ENCODE data around the gene CAPN12. TPM values are rescaled to one million over a fixed set of nuclear protein-coding genes. Genes with fewer than 3 reads are reported as not detected.
A peak's percentile ranks its signal among the peaks of the same experiment; 100 is the strongest.

The CAPN12 gene
- polyA plus RNA-seq, 1 of the 3 experiments (the other 2 are of a cell fraction): 3.0 TPM

GRCh38 chr19:38692458-38693379, 51.6 kb downstream of the CAPN12 start:
- Histone ChIP-seq H3K9me2 (no peaks in the 10 kb centered on the region), H3K79me2 (ENCODE audit: insufficient read depth) (peaks cover 97% of the 10 kb centered on the region), H2AFZ (ENCODE audit: low read depth) (no peak overlapping the region), H3F3A (replicated peaks; ENCODE audit: insufficient read depth) (peaks cover 42% of the 10 kb centered on the region), H3K4me1 (ENCODE audit: control insufficient read depth in 1 of 2, insufficient read depth in 2 of 2, low read depth in 1 of 2, low read length in 1 of 2) (peaks cover 44 to 61% of the 10 kb centered on the region in 2 experiments; a peak in 3 of 4 replicates), H3K4me3 (ENCODE audit: low read depth in 2 of 2, low read length in 1 of 2) (peak overlapping the region in 1 of 2 experiments; percentile 38; a peak in 2 of 4 replicates), H3K4me2 (peak overlapping the region; percentile 78), H3K9me3 (no peaks in the 10 kb centered on the region), H3K36me3 (replicated peaks in 1 of 2; ENCODE audit: control insufficient read depth in 1 of 2, insufficient read depth in 2 of 2, low read length in 1 of 2) (peaks cover 20 to 26% of the 10 kb centered on the region in 2 experiments), H4K20me1 (ENCODE audit: insufficient read depth) (0 out of 2 replicates have a peak, but pooled peaks cover 7% of the 10 kb centered on the region), H3K27ac (ENCODE audit: low read depth in 2 of 2, low read length in 1 of 2) (peak overlapping the region; percentile 91 to 99), H3K27me3 (ENCODE audit: insufficient read depth) (no peaks in the 10 kb centered on the region), H3K9ac (peak overlapping the region; percentile 77)
- ChIA-PET CTCF (interaction anchor here (0.8 to 1.5 kb wide), 5 partner anchors 11 to 276 kb away, joined by 3 to 5 read pairs (median 3); no protein-coding TSS in a partner anchor), POLR2A (no interaction called here)
- 65% methylated on average over 19 of the region's 25 CpGs for WGBS (ENCODE audit: low lambda C conversion rate)
- peak; percentile 60 for DNase-seq
- TF ChIP-seq EP300 (IDR thresholded peaks at IDR 0.05; ENCODE audit: borderline replicate concordance in 1 of 2, low read depth in 1 of 2, low read length in 1 of 2): no peak
- TF ChIP-seq GATA2 (CRISPR knock-in tag; IDR thresholded peaks at IDR 0.05): peak; percentile 15; the same call in 1 of the 2 replicates

- H4K20me1 ChIP-seq (ENCODE audit: insufficient read depth): no peaks in the 10 kb centered on the region
- H3F3A ChIP-seq (replicated peaks; ENCODE audit: insufficient read depth): peaks cover 47% of the 10 kb centered on the region
- H3K4me1 ChIP-seq (ENCODE audit: control insufficient read depth in 1 of 2, insufficient read depth in 2 of 2, low read depth in 1 of 2, low read length in 1 of 2): peaks cover 44 to 54% of the 10 kb centered on the region in 2 experiments; a peak in 3 of 4 replicates
- H3K9ac ChIP-seq: peak overlapping the region; percentile 77
- DNase-seq: peak; percentile 89
- H3K4me3 ChIP-seq (ENCODE audit: low read depth in 2 of 2, low read length in 1 of 2): peak overlapping the region in 1 of 2 experiments; percentile 38; a peak in 2 of 4 replicates
- no peaks in the 10 kb centered on the region for H3K27me3 ChIP-seq (ENCODE audit: insufficient read depth)
- H2AFZ ChIP-seq (ENCODE audit: low read depth): no peak overlapping the region
- peak overlapping the region; percentile 91 to 99 for H3K27ac ChIP-seq (ENCODE audit: low read depth in 2 of 2, low read length in 1 of 2)
- POLR2A ChIA-PET: no interaction called here
- H3K36me3 ChIP-seq (replicated peaks in 1 of 2; ENCODE audit: control insufficient read depth in 1 of 2, insufficient read depth in 2 of 2, low read length in 1 of 2): peaks cover 16 to 23% of the 10 kb centered on the region in 2 experiments
- no peaks in the 10 kb centered on the region for H3K9me3 ChIP-seq
- CTCF ChIA-PET: interaction anchor here (0.8 to 1.5 kb wide), 3 partner anchors 11 to 276 kb away, joined by 3 to 5 read pairs (median 3); no protein-coding TSS in a partner anchor
- peaks cover 97% of the 10 kb centered on the region for H3K79me2 ChIP-seq (ENCODE audit: insufficient read depth)
- H3K9me2 ChIP-seq: no peaks in the 10 kb centered on the region
- WGBS (ENCODE audit: low lambda C conversion rate): 31% methylated on average over 11 of the region's 15 CpGs
- peak overlapping the region; percentile 78 for H3K4me2 ChIP-seq
- TF ChIP-seq REST (IDR thresholded peaks at IDR 0.05; ENCODE audit: low read depth, low read length): no peak
- peak; percentile 83 for TF ChIP-seq MAX (IDR thresholded peaks at IDR 0.05; ENCODE audit: low read depth)
- no peak for TF ChIP-seq ELF1 (IDR thresholded peaks at IDR 0.05)
- peak; percentile 78; the same call in 1 of the 2 replicates for TF ChIP-seq FOSL2 (IDR thresholded peaks at IDR 0.05; ENCODE audit: borderline replicate concordance, low read depth)
- peak; percentile 72; the same call in 1 of the 2 replicates for TF ChIP-seq TEAD4 (IDR thresholded peaks at IDR 0.05; ENCODE audit: borderline replicate concordance, insufficient read depth)
- TF ChIP-seq SMC3 (IDR thresholded peaks at IDR 0.05; ENCODE audit: low read depth, low read length): peak; percentile 1; the same call in 1 of the 2 replicates
- peak; percentile 90 for TF ChIP-seq MXI1 (IDR thresholded peaks at IDR 0.05; ENCODE audit: low read depth, low read length)
- TF ChIP-seq JUND (IDR thresholded peaks at IDR 0.05): peak; percentile 79
- TF ChIP-seq FOXJ3 (CRISPR knock-in tag; IDR thresholded peaks at IDR 0.05): peak; percentile 80; the same call in 1 of the 2 replicates
- no peak for TF ChIP-seq NRF1 (IDR thresholded peaks at IDR 0.05; ENCODE audit: low read depth, low read length)
- TF ChIP-seq SIN3A (IDR thresholded peaks at IDR 0.05; ENCODE audit: borderline replicate concordance, low read depth, low read length): no peak; the same call in 1 of the 2 replicates
- TF ChIP-seq CHD2 (IDR thresholded peaks at IDR 0.05; ENCODE audit: low read length, partially characterized antibody): peak; percentile 81
- TF ChIP-seq GATA2 (CRISPR knock-in tag; IDR thresholded peaks at IDR 0.05): no peak
- peak; percentile 77; the same call in 1 of the 2 replicates for TF ChIP-seq POLR2AphosphoS5 (IDR thresholded peaks at IDR 0.05; ENCODE audit: low read depth, low read length)
- no peak for TF ChIP-seq USF2 (IDR thresholded peaks at IDR 0.05; ENCODE audit: borderline replicate concordance, low read depth, low read length)
- peak; percentile 67; the same call in 1 of the 2 replicates for TF ChIP-seq NFIC (IDR thresholded peaks at IDR 0.05; ENCODE audit: borderline replicate concordance)
- 0 out of 2 replicates have a peak, but pooled peaks have one; percentile 45 for TF ChIP-seq RFX5 (IDR thresholded peaks at IDR 0.05; ENCODE audit: low read length)
- TF ChIP-seq EP300 (IDR thresholded peaks at IDR 0.05; ENCODE audit: borderline replicate concordance in 1 of 2, low read depth in 1 of 2, low read length in 1 of 2): peak; percentile 86 to 88
Measured at GRCh38 chr19:38691938-38692457, 52.3 kb downstream of the CAPN12 start.
